ENCODE results near the gene CXCL5. TPM values are rescaled to one million over a fixed set of nuclear protein-coding genes. Genes with fewer than 3 reads are reported as not detected.

The CXCL5 gene
- total RNA-seq, 1 donor from 2014 or later: 0.61 TPM

DNA sequence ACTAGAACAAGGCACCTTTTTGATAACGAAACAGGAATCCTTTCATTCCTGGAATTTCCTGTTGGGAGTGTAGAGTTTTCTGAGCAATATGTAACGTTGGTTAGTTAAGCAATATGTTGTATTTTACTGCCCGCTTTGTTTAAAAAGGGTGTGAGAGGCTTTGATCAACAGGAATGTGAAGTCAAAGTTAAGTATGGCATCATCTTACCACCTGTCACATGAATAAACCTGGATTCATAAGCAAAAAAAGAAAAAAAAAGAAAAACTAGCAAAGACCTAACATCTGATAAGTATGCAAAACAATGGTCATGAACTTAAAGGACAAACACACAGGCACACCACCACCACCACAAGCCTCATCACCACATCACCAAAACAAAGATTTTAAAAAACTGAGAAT, 7.1 kb upstream of the CXCL5 start:
- FAIRE-seq (peak; percentile 81), DNase-seq (ENCODE audit: low read depth) (no peak)
- Histone ChIP-seq H3K4me3 (ENCODE audit: insufficient read depth, low read depth, low read length) (no peak overlapping the region), H2AFZ (ENCODE audit: low read depth, low read length) (no peak overlapping the region), H3K79me2 (ENCODE audit: insufficient read depth, low read length) (no peaks in the 10 kb centered on the region), H3K36me3 (ENCODE audit: insufficient read depth, low read length) (no peaks in the 10 kb centered on the region), H3K9ac (ENCODE audit: low read length) (no peak overlapping the region), H3K4me2 (ENCODE audit: low read length) (no peak overlapping the region), H4K20me1 (ENCODE audit: insufficient read depth, low read length) (no peaks in the 10 kb centered on the region), H3K27me3 (ENCODE audit: insufficient read depth, low read length) (no peaks in the 10 kb centered on the region), H3K27ac (ENCODE audit: low read depth, low read length) (no peak overlapping the region), H3K9me3 (ENCODE audit: insufficient read depth, low read depth, low read length) (no peaks in the 10 kb centered on the region), H3K4me1 (ENCODE audit: insufficient read depth, low read length) (no peaks in the 10 kb centered on the region)
- peaks cover 10% of the 10 kb centered on the region for H3K4me1 Mint-ChIP-seq (ENCODE audit: low read depth, unreplicated experiment)
- no peak overlapping the region for H3K4me3 Mint-ChIP-seq (ENCODE audit: unreplicated experiment)
- peak overlapping the region; percentile 18 for H3K27ac Mint-ChIP-seq (ENCODE audit: unreplicated experiment)
- no peaks in the 10 kb centered on the region for H3K9me3 Mint-ChIP-seq (ENCODE audit: unreplicated experiment)
- TF ChIP-seq EZH2 (IDR thresholded peaks at IDR 0.05; ENCODE audit: insufficient read depth, low read length): no peak
- TF ChIP-seq, protein P1, sequence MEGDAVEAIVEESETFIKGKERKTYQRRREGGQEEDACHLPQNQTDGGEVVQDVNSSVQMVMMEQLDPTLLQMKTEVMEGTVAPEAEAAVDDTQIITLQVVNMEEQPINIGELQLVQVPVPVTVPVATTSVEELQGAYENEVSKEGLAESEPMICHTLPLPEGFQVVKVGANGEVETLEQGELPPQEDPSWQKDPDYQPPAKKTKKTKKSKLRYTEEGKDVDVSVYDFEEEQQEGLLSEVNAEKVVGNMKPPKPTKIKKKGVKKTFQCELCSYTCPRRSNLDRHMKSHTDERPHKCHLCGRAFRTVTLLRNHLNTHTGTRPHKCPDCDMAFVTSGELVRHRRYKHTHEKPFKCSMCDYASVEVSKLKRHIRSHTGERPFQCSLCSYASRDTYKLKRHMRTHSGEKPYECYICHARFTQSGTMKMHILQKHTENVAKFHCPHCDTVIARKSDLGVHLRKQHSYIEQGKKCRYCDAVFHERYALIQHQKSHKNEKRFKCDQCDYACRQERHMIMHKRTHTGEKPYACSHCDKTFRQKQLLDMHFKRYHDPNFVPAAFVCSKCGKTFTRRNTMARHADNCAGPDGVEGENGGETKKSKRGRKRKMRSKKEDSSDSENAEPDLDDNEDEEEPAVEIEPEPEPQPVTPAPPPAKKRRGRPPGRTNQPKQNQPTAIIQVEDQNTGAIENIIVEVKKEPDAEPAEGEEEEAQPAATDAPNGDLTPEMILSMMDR (IDR thresholded peaks at IDR 0.05; ENCODE audit: insufficient read depth, low read depth, low read length): no peak
- H3K27me3 Mint-ChIP-seq (ENCODE audit: low read depth, unreplicated experiment): no peaks in the 10 kb centered on the region
- H3K36me3 Mint-ChIP-seq (ENCODE audit: low read depth, unreplicated experiment): no peaks in the 10 kb centered on the region

DNA sequence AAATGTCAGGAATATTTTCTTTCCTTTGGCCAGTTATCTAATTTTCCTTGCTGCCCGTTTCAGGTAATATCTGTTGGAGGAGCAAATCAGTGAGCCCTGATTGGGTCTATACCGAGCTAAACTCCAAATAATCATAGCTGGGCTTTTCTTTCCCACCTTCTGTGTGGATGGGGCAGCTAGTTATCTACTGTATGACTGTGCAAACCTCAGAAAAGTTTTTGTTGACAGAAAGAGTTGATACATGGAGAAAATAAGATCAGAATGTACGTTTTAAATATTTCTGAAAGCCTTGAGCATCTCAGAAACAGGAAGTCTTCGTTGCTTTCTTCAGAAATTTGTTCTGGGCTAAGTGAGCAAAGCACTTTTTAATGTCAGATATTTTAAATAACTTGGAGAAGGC, 6.2 kb upstream of the CXCL5 start:
- H3K4me3 Mint-ChIP-seq (ENCODE audit: unreplicated experiment): no peak overlapping the region
- Histone ChIP-seq H3K27ac (ENCODE audit: low read depth, low read length) (no peak overlapping the region), H3K9ac (ENCODE audit: low read length) (no peak overlapping the region), H4K20me1 (ENCODE audit: insufficient read depth, low read length) (no peaks in the 10 kb centered on the region), H3K27me3 (ENCODE audit: insufficient read depth, low read length) (no peaks in the 10 kb centered on the region), H3K79me2 (ENCODE audit: insufficient read depth, low read length) (no peaks in the 10 kb centered on the region), H3K9me3 (ENCODE audit: insufficient read depth, low read depth, low read length) (no peaks in the 10 kb centered on the region), H3K4me3 (ENCODE audit: insufficient read depth, low read depth, low read length) (no peak overlapping the region), H3K4me1 (ENCODE audit: insufficient read depth, low read length) (no peaks in the 10 kb centered on the region), H2AFZ (ENCODE audit: low read depth, low read length) (no peak overlapping the region), H3K4me2 (ENCODE audit: low read length) (no peak overlapping the region), H3K36me3 (ENCODE audit: insufficient read depth, low read length) (no peaks in the 10 kb centered on the region)
- H3K36me3 Mint-ChIP-seq (ENCODE audit: low read depth, unreplicated experiment): no peaks in the 10 kb centered on the region
- no peaks in the 10 kb centered on the region for H3K9me3 Mint-ChIP-seq (ENCODE audit: unreplicated experiment)
- no peak for FAIRE-seq
- DNase-seq (ENCODE audit: low read depth): no peak
- H3K27me3 Mint-ChIP-seq (ENCODE audit: low read depth, unreplicated experiment): no peaks in the 10 kb centered on the region
- TF ChIP-seq, protein P1 (IDR thresholded peaks at IDR 0.05; ENCODE audit: insufficient read depth, low read depth, low read length): no peak
- TF ChIP-seq EZH2 (IDR thresholded peaks at IDR 0.05; ENCODE audit: insufficient read depth, low read length): no peak
- no peak overlapping the region for H3K27ac Mint-ChIP-seq (ENCODE audit: unreplicated experiment)
- H3K4me1 Mint-ChIP-seq (ENCODE audit: low read depth, unreplicated experiment): peaks cover 10% of the 10 kb centered on the region

- Histone ChIP-seq H3K79me2 (ENCODE audit: insufficient read depth, low read length) (no peaks in the 10 kb centered on the region), H4K20me1 (ENCODE audit: insufficient read depth, low read length) (no peaks in the 10 kb centered on the region), H3K36me3 (ENCODE audit: insufficient read depth, low read length) (no peaks in the 10 kb centered on the region), H3K27me3 (ENCODE audit: insufficient read depth, low read length) (peaks cover 8% of the 10 kb centered on the region), H3K4me1 (ENCODE audit: insufficient read depth, low read length) (peaks cover 11% of the 10 kb centered on the region), H2AFZ (ENCODE audit: low read depth, low read length) (no peak overlapping the region), H3K4me3 (ENCODE audit: insufficient read depth, low read depth, low read length) (no peak overlapping the region), H3K27ac (ENCODE audit: low read depth, low read length) (no peak overlapping the region), H3K4me2 (ENCODE audit: low read length) (no peak overlapping the region), H3K9me3 (ENCODE audit: insufficient read depth, low read depth, low read length) (no peaks in the 10 kb centered on the region), H3K9ac (ENCODE audit: low read length) (no peak overlapping the region)
- peaks cover 5% of the 10 kb centered on the region for H3K9me3 Mint-ChIP-seq (ENCODE audit: unreplicated experiment)
- H3K27ac Mint-ChIP-seq (ENCODE audit: unreplicated experiment): no peak overlapping the region
- TF ChIP-seq EZH2 (IDR thresholded peaks at IDR 0.05; ENCODE audit: insufficient read depth, low read length): no peak
- TF ChIP-seq, protein P1 (IDR thresholded peaks at IDR 0.05; ENCODE audit: insufficient read depth, low read depth, low read length): no peak
- FAIRE-seq (no peak), DNase-seq (ENCODE audit: low read depth) (no peak)
- H3K27me3 Mint-ChIP-seq (ENCODE audit: low read depth, unreplicated experiment): peaks cover 7% of the 10 kb centered on the region
- H3K4me3 Mint-ChIP-seq (ENCODE audit: unreplicated experiment): no peak overlapping the region
- no peaks in the 10 kb centered on the region for H3K36me3 Mint-ChIP-seq (ENCODE audit: low read depth, unreplicated experiment)
- H3K4me1 Mint-ChIP-seq (ENCODE audit: low read depth, unreplicated experiment): peaks cover 2% of the 10 kb centered on the region
These were observed 1.8 kb upstream of the CXCL5 start for GRCh38 chr4:74000301-74000700.
